ENCODE measurements around the gene HSPA1A. TPM values are rescaled to one million over a fixed set of nuclear protein-coding genes. Genes with fewer than 3 reads are reported as not detected.

The HSPA1A gene
- total RNA-seq, 1 experiment from 2014 or later, result 57.2 TPM

- no peak for TF ChIP-seq AR (CRISPR knock-in tag; IDR thresholded peaks at IDR 0.05)
- TF ChIP-seq SMAD4 (CRISPR knock-in tag; IDR thresholded peaks at IDR 0.05), result no peak
- TF ChIP-seq STAT6 (CRISPR knock-in tag; conservative IDR thresholded peaks at IDR 0.05; ENCODE audit: low read depth), result no peak
- TF ChIP-seq, protein P1, sequence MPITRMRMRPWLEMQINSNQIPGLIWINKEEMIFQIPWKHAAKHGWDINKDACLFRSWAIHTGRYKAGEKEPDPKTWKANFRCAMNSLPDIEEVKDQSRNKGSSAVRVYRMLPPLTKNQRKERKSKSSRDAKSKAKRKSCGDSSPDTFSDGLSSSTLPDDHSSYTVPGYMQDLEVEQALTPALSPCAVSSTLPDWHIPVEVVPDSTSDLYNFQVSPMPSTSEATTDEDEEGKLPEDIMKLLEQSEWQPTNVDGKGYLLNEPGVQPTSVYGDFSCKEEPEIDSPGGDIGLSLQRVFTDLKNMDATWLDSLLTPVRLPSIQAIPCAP (CRISPR knock-in tag; IDR thresholded peaks at IDR 0.05), result no peak
These were observed 29.2 kb downstream of the HSPA1A start (continued) for GRCh38 chr6:31844507-31844906.

GRCh38 chr6:31847276-31847978 is 32.1 kb downstream of the HSPA1A start:
- Mint-ChIP-seq H3K27me3 (ENCODE audit: low read depth) (0 out of 2 replicates have a peak, but pooled peaks cover under 1% of the 10 kb centered on the region), H3K9me3 (peaks cover under 1% of the 10 kb centered on the region), H3K36me3 (peaks cover under 1% of the 10 kb centered on the region; the same call in 1 of the 2 replicates), H3K4me3 (no peak overlapping the region), H3K27ac (no peak overlapping the region), H3K4me1 (no peaks in the 10 kb centered on the region)
- DNase-seq (ENCODE audit: low spot score) (no peak), ATAC-seq (no peak)
- 0 out of 2 replicates have a peak, but pooled peaks have one; percentile 16 for TF ChIP-seq ZNF121 (CRISPR knock-in tag; IDR thresholded peaks at IDR 0.05)
- TF ChIP-seq, protein P2, sequence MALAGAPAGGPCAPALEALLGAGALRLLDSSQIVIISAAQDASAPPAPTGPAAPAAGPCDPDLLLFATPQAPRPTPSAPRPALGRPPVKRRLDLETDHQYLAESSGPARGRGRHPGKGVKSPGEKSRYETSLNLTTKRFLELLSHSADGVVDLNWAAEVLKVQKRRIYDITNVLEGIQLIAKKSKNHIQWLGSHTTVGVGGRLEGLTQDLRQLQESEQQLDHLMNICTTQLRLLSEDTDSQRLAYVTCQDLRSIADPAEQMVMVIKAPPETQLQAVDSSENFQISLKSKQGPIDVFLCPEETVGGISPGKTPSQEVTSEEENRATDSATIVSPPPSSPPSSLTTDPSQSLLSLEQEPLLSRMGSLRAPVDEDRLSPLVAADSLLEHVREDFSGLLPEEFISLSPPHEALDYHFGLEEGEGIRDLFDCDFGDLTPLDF (CRISPR knock-in tag; IDR thresholded peaks at IDR 0.05), result no peak
- POLR2A ChIA-PET, result interaction anchor here (1.3 kb wide), 1 partner anchor 15 kb away, joined by 4 read pairs; the partner anchor contains the start of gene NEU1
- CTCF ChIA-PET, result no interaction called here

GRCh38 chr6:31850765-31851484 is 35.6 kb downstream of the HSPA1A start:
- DNase-seq (ENCODE audit: low spot score), result no peak
- H3K36me3 Mint-ChIP-seq, result peaks cover 13% of the 10 kb centered on the region
- ChIA-PET CTCF (interaction anchor here (0.7 kb wide), 1 partner anchor 116 kb away, joined by 3 read pairs; no protein-coding TSS in a partner anchor), POLR2A (no interaction called here)
- H3K4me1 Mint-ChIP-seq, result no peaks in the 10 kb centered on the region
- H3K27me3 Mint-ChIP-seq (ENCODE audit: low read depth), result peaks cover 9% of the 10 kb centered on the region; the same call in 1 of the 2 replicates
- ATAC-seq, result no peak
- H3K4me3 Mint-ChIP-seq, result no peak overlapping the region
- peaks cover 14% of the 10 kb centered on the region for H3K9me3 Mint-ChIP-seq
- TF ChIP-seq ZMAT4 (CRISPR knock-in tag; IDR thresholded peaks at IDR 0.05) (no peak), AFF4 (CRISPR knock-in tag; IDR thresholded peaks at IDR 0.05; ENCODE audit: borderline replicate concordance) (no peak), MYBL2 (CRISPR knock-in tag; IDR thresholded peaks at IDR 0.05) (no peak), MXD4 (CRISPR knock-in tag; IDR thresholded peaks at IDR 0.05; ENCODE audit: borderline replicate concordance) (no peak), ATF6 (CRISPR knock-in tag; IDR thresholded peaks at IDR 0.05) (no peak)
- TF ChIP-seq, protein P3, sequence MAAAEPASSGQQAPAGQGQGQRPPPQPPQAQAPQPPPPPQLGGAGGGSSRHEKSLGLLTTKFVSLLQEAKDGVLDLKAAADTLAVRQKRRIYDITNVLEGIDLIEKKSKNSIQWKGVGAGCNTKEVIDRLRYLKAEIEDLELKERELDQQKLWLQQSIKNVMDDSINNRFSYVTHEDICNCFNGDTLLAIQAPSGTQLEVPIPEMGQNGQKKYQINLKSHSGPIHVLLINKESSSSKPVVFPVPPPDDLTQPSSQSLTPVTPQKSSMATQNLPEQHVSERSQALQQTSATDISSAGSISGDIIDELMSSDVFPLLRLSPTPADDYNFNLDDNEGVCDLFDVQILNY (CRISPR knock-in tag; IDR thresholded peaks at IDR 0.05), result no peak
- TF ChIP-seq, protein P4, sequence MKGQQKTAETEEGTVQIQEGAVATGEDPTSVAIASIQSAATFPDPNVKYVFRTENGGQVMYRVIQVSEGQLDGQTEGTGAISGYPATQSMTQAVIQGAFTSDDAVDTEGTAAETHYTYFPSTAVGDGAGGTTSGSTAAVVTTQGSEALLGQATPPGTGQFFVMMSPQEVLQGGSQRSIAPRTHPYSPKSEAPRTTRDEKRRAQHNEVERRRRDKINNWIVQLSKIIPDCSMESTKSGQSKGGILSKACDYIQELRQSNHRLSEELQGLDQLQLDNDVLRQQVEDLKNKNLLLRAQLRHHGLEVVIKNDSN (CRISPR knock-in tag; IDR thresholded peaks at IDR 0.05), result no peak
- no peak overlapping the region for H3K27ac Mint-ChIP-seq

Measured in WTC11 (cell line).